ENCODE results near the gene LMNTD2. TPM values are rescaled to one million over a fixed set of nuclear protein-coding genes. Genes with fewer than 3 reads are reported as not detected.

LMNTD2 gene
- total RNA-seq, 2 donors from 2014 or later, result 0.43 to 0.56 TPM

Small RNA genes within 50 kb of the gene (microRNA-seq; reads per million reads assigned to microRNA genes)
- gene MIR210 (ENCODE audit: borderline microRNAs expressed in 2 of 2), result 131 to 176 reads per million in 2 donors

Other genes starting within 250 kb of the LMNTD2 start
- 100 to 1,000 TPM; 205 to 275 TPM for gene IFITM1, start 246.7 kb downstream of the LMNTD2 start, total RNA-seq
- 1,000 to 10,000 TPM; 1,080 to 1,276 TPM for gene IFITM3, start 239.9 kb downstream of the LMNTD2 start, total RNA-seq
- gene B4GALNT4, start 191.2 kb downstream of the LMNTD2 start, total RNA-seq, result 1 to 10 TPM in 1 of 2 donors, under 1 TPM in 1; 0.52 to 1.8 TPM
- under 1 TPM in 1 of 2 donors, not detected in 1; 0.10 TPM for gene PKP3, start 166.5 kb downstream of the LMNTD2 start, total RNA-seq
- gene SIGIRR, start 145.7 kb downstream of the LMNTD2 start, total RNA-seq, result 10 to 100 TPM; 30.7 to 45.2 TPM
- gene ANO9, start 118.7 kb downstream of the LMNTD2 start, total RNA-seq, result under 1 TPM; 0.57 to 0.93 TPM
- 10 to 100 TPM; 16.3 to 16.7 TPM for gene PTDSS2, start 110.5 kb downstream of the LMNTD2 start, total RNA-seq
- gene RNH1, start 53.5 kb downstream of the LMNTD2 start, total RNA-seq, result 100 to 1,000 TPM; 197 to 209 TPM
- 10 to 100 TPM; 37.2 to 48.5 TPM for gene HRAS, start 25.2 kb downstream of the LMNTD2 start, total RNA-seq
- gene LRRC56, start 23.2 kb downstream of the LMNTD2 start, total RNA-seq, result under 1 TPM; 0.43 to 0.56 TPM
- 1 to 10 TPM; 2.1 to 2.6 TPM for gene RASSF7, start 232 bp upstream of the LMNTD2 start, total RNA-seq
- 10 to 100 TPM; 18.3 to 20.8 TPM for gene PHRF1, start 15.7 kb upstream of the LMNTD2 start, total RNA-seq
- 10 to 100 TPM; 10.3 to 16.4 TPM for gene IRF7, start 55.2 kb upstream of the LMNTD2 start, total RNA-seq
- under 1 TPM in 1 of 2 donors, not detected in 1; 0.10 TPM for gene CDHR5, start 64.2 kb upstream of the LMNTD2 start, total RNA-seq
- not detected for gene SCT, start 66.4 kb upstream of the LMNTD2 start, total RNA-seq
- gene DRD4, start 76.5 kb upstream of the LMNTD2 start, total RNA-seq, result under 1 TPM; 0.48 to 0.51 TPM
- gene DEAF1, start 134.5 kb upstream of the LMNTD2 start, total RNA-seq, result 10 to 100 TPM; 22.9 to 25.5 TPM
- gene TMEM80, start 135.1 kb upstream of the LMNTD2 start, total RNA-seq, result 10 to 100 TPM; 13.5 to 19.3 TPM
- 10 to 100 TPM; 23.8 to 38.3 TPM for gene EPS8L2, start 145.5 kb upstream of the LMNTD2 start, total RNA-seq
- gene TALDO1, start 186.7 kb upstream of the LMNTD2 start, total RNA-seq, result 100 to 1,000 TPM in 1 of 2 donors, 10 to 100 TPM in 1; 76.8 to 109 TPM
- 10 to 100 TPM; 33.0 to 38.8 TPM for gene GATD1, start 216.7 kb upstream of the LMNTD2 start, total RNA-seq
- not detected for gene CEND1, start 229.4 kb upstream of the LMNTD2 start, total RNA-seq
- 10 to 100 TPM; 10.6 to 11.2 TPM for gene SLC25A22, start 237.5 kb upstream of the LMNTD2 start, total RNA-seq
- 1 to 10 TPM; 6.0 to 6.5 TPM for gene PIDD1, start 244.5 kb upstream of the LMNTD2 start, total RNA-seq
- gene RPLP2, start 249.2 kb upstream of the LMNTD2 start, total RNA-seq, result 1,000 to 10,000 TPM; 1,286 to 1,386 TPM